ENCODE data around the gene CAMK2D.
"Not testable (repeated sequence)": the region's sequence is repeated elsewhere in the genome, so short reads cannot be mapped to it uniquely, and the experiment has no call there.

Gene CAMK2D

DNA sequence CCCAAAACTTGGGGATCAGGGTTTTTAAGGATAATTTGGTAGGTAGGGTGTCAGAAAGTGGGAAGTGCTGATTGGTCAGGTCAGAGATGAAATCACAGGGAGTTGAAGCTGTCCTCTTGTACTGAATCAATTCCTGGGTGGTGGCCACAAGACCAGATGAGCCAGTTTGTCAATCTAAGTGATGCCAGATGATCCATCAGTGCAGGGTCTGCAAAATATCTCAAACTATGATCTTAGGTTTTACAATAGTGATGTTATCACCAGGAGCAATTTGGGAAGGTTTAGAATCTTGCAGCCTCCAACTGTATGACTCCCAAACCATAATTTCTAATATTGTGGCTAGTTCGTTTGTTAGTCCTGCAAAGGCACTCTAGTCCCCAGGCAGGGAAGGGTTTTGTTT, 43.3 kb downstream of the CAMK2D start:
- peak; percentile 26 for FAIRE-seq
- DNase-seq (ENCODE audit: insufficient read length, low spot score): no peak
- no peak for TF ChIP-seq POU2F2 (IDR thresholded peaks at IDR 0.05; ENCODE audit: low read depth, low read length)
- no peak for TF ChIP-seq TAF1 (IDR thresholded peaks at IDR 0.05; ENCODE audit: low read depth, low read length)
- TF ChIP-seq POLR2AphosphoS5 (IDR thresholded peaks at IDR 0.05; ENCODE audit: low read depth, low read length): no peak
- no peak for TF ChIP-seq POLR2A (IDR thresholded peaks at IDR 0.05; ENCODE audit: low read depth, low read length)
- TF ChIP-seq SPI1 (IDR thresholded peaks at IDR 0.05; ENCODE audit: low read depth, low read length): no peak
- no peak for TF ChIP-seq PAX5 (IDR thresholded peaks at IDR 0.05; ENCODE audit: insufficient read depth, low read length, severe bottlenecking)

DNA sequence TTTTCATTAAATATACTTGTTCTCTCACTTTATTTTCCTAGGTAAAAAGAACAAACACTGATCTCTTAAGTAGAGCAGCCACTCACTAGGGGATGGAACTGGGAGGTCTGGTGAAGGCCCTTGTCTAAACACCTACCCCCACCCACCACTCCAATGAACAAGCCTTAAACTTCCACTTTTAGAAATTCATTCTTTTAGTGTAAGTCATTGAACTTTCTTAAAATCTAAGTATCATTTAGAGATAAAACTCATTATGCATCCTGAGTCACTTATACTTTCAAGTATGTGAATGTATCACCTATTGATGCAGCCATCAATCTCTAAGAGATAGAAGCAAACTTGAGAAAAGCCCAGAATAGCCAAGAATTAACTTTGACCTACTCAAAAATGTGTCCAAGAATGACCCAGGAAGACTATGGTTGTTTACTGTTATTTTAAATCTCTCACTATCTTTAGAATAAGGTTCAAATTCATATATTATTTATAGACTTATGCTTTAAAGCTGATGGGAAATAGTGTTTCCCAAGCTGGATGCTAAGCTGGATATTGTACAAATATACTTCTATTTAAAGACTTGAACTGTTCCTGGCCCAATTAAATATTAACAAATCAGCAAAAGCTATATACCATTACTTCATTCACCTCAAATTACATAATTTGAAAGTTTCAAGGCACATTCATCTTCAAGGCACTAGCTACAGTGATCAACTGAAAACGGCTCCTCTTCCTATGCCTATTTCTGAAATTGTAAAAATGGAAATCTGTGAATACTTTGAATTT, 49.5 kb downstream of the CAMK2D start:
- FAIRE-seq: no peak
- TF ChIP-seq PAX5 (IDR thresholded peaks at IDR 0.05; ENCODE audit: insufficient read depth, low read length, severe bottlenecking) (no peak), SPI1 (IDR thresholded peaks at IDR 0.05; ENCODE audit: low read depth, low read length) (no peak), POLR2A (IDR thresholded peaks at IDR 0.05; ENCODE audit: low read depth, low read length) (no peak), POU2F2 (IDR thresholded peaks at IDR 0.05; ENCODE audit: low read depth, low read length) (no peak)
- no peak for DNase-seq (ENCODE audit: insufficient read length, low spot score)

DNA sequence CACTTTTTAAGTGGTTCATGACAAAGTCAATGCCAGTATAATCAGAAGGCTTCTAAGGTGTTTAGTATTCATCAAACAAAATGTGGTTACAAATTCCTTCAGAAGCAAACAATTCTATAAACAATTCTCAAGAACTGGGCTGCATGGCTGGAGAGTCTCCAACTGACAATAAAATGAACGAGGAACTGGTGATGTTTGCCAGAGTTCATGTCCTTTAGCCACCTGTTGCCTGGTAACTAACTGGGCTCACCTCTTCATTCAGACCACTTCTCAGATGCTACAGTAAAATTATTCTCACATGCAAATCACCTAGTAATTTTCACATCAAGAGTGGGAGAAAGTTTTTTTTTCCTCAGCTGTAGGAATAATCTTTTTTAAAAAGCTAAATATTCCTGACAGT, 53.3 kb downstream of the CAMK2D start:
- FAIRE-seq (peak; percentile 81), DNase-seq (ENCODE audit: insufficient read length, low spot score) (no peak)
- TF ChIP-seq PAX5 (IDR thresholded peaks at IDR 0.05; ENCODE audit: insufficient read depth, low read length, severe bottlenecking) (no peak), SPI1 (IDR thresholded peaks at IDR 0.05; ENCODE audit: low read depth, low read length) (peak; percentile 48; the same call in 1 of the 2 replicates)

DNA sequence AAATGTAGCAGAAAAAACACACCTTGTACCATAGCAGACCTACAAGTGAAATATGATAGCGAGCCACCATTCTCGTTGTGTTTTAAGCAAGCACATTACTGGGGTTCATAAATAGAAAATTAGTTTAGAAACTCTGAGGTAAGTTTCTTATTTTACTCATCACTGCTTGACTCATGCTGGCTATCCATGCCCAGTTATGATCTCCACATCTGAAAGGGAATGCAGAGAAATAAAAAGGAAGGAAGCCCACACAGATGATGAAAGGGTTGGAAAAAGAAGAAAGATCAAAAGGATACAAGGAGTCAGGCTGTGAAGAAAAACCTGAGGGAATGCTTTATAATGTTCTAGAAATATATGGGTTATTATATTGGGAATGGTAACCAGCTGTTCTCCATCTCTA, 54.5 kb downstream of the CAMK2D start:
- DNase-seq (ENCODE audit: insufficient read length, low spot score) (no peak), FAIRE-seq (no peak)
- TF ChIP-seq POU2F2 (IDR thresholded peaks at IDR 0.05; ENCODE audit: low read depth, low read length): no peak
- TF ChIP-seq POLR2AphosphoS5 (IDR thresholded peaks at IDR 0.05; ENCODE audit: low read depth, low read length): no peak
- TF ChIP-seq POLR2A (IDR thresholded peaks at IDR 0.05; ENCODE audit: low read depth, low read length): no peak
- TF ChIP-seq TAF1 (IDR thresholded peaks at IDR 0.05; ENCODE audit: low read depth, low read length): no peak
- no peak for TF ChIP-seq SPI1 (IDR thresholded peaks at IDR 0.05; ENCODE audit: low read depth, low read length)
- TF ChIP-seq PAX5 (IDR thresholded peaks at IDR 0.05; ENCODE audit: insufficient read depth, low read length, severe bottlenecking): no peak

DNA sequence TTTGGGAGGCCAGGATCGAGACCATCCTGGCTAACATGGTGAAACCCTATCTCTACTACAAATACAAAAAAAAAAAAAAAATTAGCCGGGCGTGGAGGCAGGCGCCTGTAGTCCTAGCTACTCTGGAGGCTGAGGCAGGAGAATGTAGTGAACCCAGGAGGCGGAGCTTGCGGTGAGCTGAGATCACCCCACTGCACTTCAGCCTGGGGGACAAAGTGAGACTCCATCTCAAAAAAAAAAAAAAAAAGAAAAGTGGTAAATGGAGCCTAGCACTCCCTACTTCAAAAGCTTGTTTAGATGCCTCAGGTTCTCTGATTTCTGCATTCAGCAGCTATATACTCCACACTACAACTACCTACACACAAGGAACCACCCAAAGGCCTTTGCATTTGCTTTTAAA, 56.4 kb downstream of the CAMK2D start:
- FAIRE-seq; DNase-seq (ENCODE audit: insufficient read length, low spot score): not testable (repeated sequence)

DNA sequence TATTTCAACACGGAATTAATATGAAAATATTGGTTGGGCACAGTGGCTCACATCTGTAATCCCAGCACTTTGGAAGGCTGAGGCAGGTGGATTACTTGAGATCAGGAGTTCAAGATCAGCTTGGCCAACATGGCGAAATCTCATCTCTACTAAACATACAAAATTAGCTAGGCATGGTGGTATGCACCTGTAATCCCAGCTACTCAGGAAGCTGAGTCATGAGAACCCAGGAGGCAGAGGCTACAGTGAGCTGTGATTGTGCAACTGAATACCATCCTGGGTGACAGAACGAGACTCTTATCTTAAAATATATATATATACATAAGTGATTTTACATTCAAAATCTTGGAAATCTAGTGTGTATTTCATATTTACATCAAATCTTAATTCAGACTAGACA, 58.9 kb downstream of the CAMK2D start:
- not testable (repeated sequence) for FAIRE-seq; DNase-seq (ENCODE audit: insufficient read length, low spot score)

DNA sequence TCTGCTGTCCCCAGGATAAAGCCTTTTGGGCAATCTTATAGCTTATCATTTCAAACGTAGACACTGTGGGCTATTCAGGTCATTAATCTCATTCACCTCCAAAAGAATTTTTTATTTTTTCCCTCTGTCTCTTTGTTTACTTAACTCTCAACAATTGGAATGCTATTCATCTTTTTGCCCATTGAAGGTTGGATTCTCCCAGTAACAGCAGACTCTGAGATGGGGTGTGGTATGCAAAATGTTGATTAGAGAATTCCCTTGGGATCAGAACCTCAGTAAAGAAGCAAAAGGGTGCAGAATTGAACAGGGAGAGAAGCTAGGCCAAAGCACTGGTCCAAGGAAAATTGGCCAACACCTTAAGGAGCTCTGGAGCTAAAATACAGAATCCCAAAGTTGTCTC, 60.4 kb downstream of the CAMK2D start:
- FAIRE-seq: no peak
- TF ChIP-seq PAX5 (IDR thresholded peaks at IDR 0.05; ENCODE audit: insufficient read depth, low read length, severe bottlenecking) (no peak), SPI1 (IDR thresholded peaks at IDR 0.05; ENCODE audit: low read depth, low read length) (no peak), POLR2A (IDR thresholded peaks at IDR 0.05; ENCODE audit: low read depth, low read length) (no peak), TAF1 (IDR thresholded peaks at IDR 0.05; ENCODE audit: low read depth, low read length) (no peak), POLR2AphosphoS5 (IDR thresholded peaks at IDR 0.05; ENCODE audit: low read depth, low read length) (no peak), POU2F2 (IDR thresholded peaks at IDR 0.05; ENCODE audit: low read depth, low read length) (no peak)
- no peak for DNase-seq (ENCODE audit: insufficient read length, low spot score)

DNA sequence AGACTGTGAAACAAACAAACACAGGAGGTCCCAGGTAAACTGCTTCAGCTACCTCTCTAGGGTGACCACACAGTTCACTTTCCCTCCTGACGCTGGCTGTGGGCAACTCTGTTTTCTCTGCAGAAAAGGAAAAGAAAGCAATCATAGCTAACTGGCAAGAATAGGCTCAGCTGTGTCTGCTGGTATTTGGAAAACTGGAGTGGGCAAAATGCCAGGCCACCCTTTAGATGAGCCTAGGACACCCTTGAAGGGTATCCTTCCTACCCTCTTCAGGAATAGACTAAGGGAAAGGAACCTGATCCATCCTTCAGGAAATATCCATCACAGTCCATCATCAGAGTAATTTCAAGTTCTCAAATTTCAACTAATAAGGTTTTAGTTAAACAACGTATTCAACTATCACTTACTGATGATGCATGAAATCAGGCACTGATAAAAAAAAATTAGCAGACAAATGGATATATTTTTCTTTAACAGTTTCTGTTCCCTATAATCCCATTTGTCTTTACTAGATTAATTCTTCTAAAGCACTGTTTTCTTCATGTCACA, 60.9 kb downstream of the CAMK2D start:
- no peak for TF ChIP-seq POLR2A (IDR thresholded peaks at IDR 0.05; ENCODE audit: low read depth, low read length)
- no peak for FAIRE-seq

DNA sequence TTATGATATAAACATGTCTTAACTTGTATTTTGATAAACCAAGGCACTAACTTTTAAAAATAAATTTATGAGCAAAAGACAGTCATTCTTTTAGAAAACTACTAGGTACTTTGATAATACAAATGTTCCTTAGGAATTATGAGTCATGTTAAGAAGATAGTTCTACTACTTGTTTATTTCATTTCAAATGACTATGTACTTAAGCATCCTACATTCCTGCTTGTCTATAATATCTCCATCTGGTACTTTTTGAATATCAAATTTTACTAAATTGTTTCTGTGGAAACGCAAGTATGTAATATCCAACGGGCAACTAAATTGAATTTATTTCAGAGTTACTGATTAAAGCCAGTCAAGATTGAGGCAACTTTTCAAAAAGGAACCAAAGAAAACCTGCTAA, 61.8 kb downstream of the CAMK2D start:
- FAIRE-seq (no peak), DNase-seq (ENCODE audit: insufficient read length, low spot score) (no peak)
- TF ChIP-seq TAF1 (IDR thresholded peaks at IDR 0.05; ENCODE audit: low read depth, low read length): no peak
- TF ChIP-seq PAX5 (IDR thresholded peaks at IDR 0.05; ENCODE audit: insufficient read depth, low read length, severe bottlenecking): no peak

More for the DNA sequence above, 60.9 kb downstream of the CAMK2D start:
- no peak for DNase-seq (ENCODE audit: insufficient read length, low spot score)

DNA sequence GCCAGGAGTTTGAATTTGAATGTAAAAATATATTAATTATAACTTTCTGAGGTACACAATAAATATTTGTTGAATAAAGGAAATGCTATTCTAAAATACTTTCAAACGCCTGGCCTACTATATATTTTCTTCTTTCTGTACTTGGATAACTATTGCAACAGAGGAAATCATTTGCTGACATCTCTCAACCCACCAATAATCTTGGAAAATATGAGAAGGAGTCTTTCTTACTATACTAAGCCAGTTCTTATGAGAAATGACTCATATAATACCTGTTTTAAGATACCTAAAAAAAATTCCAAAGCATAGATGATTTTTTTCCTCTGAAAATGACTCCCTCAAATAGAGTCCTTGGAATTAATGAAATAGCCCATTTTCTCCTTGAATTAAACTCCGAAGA, 64.1 kb downstream of the CAMK2D start:
- TF ChIP-seq SPI1 (IDR thresholded peaks at IDR 0.05; ENCODE audit: low read depth, low read length) (no peak), TAF1 (IDR thresholded peaks at IDR 0.05; ENCODE audit: low read depth, low read length) (no peak), POLR2A (IDR thresholded peaks at IDR 0.05; ENCODE audit: low read depth, low read length) (no peak), POU2F2 (IDR thresholded peaks at IDR 0.05; ENCODE audit: low read depth, low read length) (no peak), POLR2AphosphoS5 (IDR thresholded peaks at IDR 0.05; ENCODE audit: low read depth, low read length) (no peak), PAX5 (IDR thresholded peaks at IDR 0.05; ENCODE audit: insufficient read depth, low read length, severe bottlenecking) (no peak)
- DNase-seq (ENCODE audit: insufficient read length, low spot score): no peak
- FAIRE-seq: no peak
